TTC549 (cell line): ENCODE measurements around the gene CMTM4.
"Not testable (repeated sequence)": the region's sequence is repeated elsewhere in the genome, so short reads cannot be mapped to it uniquely, and the experiment has no call there.

Experiments
- FAIRE-seq: peaks from 2 replicates; lab custom pipeline; 2012; peaks lifted over from hg19 to GRCh38; lab: Jason Lieb, UNC

The CMTM4 gene

GRCh38 chr16:66592241-66592640 is 104.3 kb downstream of the CMTM4 start:
- no peak for FAIRE-seq

- no peak for FAIRE-seq
Observed at GRCh38 chr16:66591018-66591417, 105.5 kb downstream of the CMTM4 start.

GRCh38 chr16:66590322-66590721 is 106.2 kb downstream of the CMTM4 start:
- FAIRE-seq: no peak

GRCh38 chr16:66588981-66589713 is 107.4 kb downstream of the CMTM4 start:
- no peak for FAIRE-seq

- FAIRE-seq: no peak
Observed at GRCh38 chr16:66587881-66588600, 108.5 kb downstream of the CMTM4 start.

- no peak for FAIRE-seq
Observed at GRCh38 chr16:66585481-66586239, 110.9 kb downstream of the CMTM4 start.

GRCh38 chr16:66581246-66581952 is 115.1 kb downstream of the CMTM4 start:
- FAIRE-seq: no peak

- no peak for FAIRE-seq
Observed at GRCh38 chr16:66580605-66581209, 115.8 kb downstream of the CMTM4 start.

GRCh38 chr16:66578651-66579531 is 117.7 kb downstream of the CMTM4 start, which contains the start of gene CMTM2:
Gene CMTM2, plus strand, starts transcription at chr16:66579463. Its CDS starts 145 bp downstream, at chr16:66579608.
- FAIRE-seq: no peak

GRCh38 chr16:66576296-66576695 is 120.2 kb downstream of the CMTM4 start:
- no peak for FAIRE-seq

- no peak for FAIRE-seq
Observed at GRCh38 chr16:66575060-66575459, 121.5 kb downstream of the CMTM4 start.

- no peak for FAIRE-seq
Observed at GRCh38 chr16:66574531-66574930, 122.0 kb downstream of the CMTM4 start.

- FAIRE-seq: no peak
Observed at GRCh38 chr16:66574081-66574480, 122.5 kb downstream of the CMTM4 start.

- no peak for FAIRE-seq
Observed at GRCh38 chr16:66572356-66572755, 124.2 kb downstream of the CMTM4 start.

GRCh38 chr16:66569827-66570405 is 126.6 kb downstream of the CMTM4 start:
- no peak for FAIRE-seq

GRCh38 chr16:66569131-66569530 is 127.4 kb downstream of the CMTM4 start:
- no peak for FAIRE-seq

GRCh38 chr16:66568355-66568754 is 128.2 kb downstream of the CMTM4 start:
- no peak for FAIRE-seq

GRCh38 chr16:66567270-66567669 is 129.3 kb downstream of the CMTM4 start:
- not testable (repeated sequence) for FAIRE-seq

- FAIRE-seq: no peak
Observed at GRCh38 chr16:66566051-66566901, 130.3 kb downstream of the CMTM4 start, which contains the start of gene CMTM1. Gene CMTM1, plus strand, starts transcription at chr16:66566439. Its CDS starts 75 bp downstream, at chr16:66566514.
